ENCODE measurements around the gene C9orf152.
"Not testable (repeated sequence)": the region's sequence is repeated elsewhere in the genome, so short reads cannot be mapped to it uniquely, and the experiment has no call there.

C9orf152 gene

GRCh38 chr9:110214586-110215355 is 6.8 kb upstream of the C9orf152 start:
- Histone ChIP-seq H3K36me3 (ENCODE audit: control insufficient read depth, insufficient read depth, low read length) (no peaks in the 10 kb centered on the region), H3K4me1 (ENCODE audit: control insufficient read depth, insufficient read depth, low read length) (no peaks in the 10 kb centered on the region), H3K27me3 (ENCODE audit: control insufficient read depth, insufficient read depth, low read length) (no peaks in the 10 kb centered on the region), H3K4me3 (ENCODE audit: low read length) (no peak overlapping the region), H3K27ac (ENCODE audit: low read length) (no peak overlapping the region), H3K9me3 (ENCODE audit: control insufficient read depth, insufficient read depth, low read length) (no peaks in the 10 kb centered on the region)
- no CpG with 5 or more reads among the region's 2 CpGs for WGBS (ENCODE audit: insufficient coverage, insufficient read length)
- DNase-seq (ENCODE audit: low read depth, low spot score): no peak

- no peaks in the 10 kb centered on the region for H3K27me3 ChIP-seq (ENCODE audit: control insufficient read depth, insufficient read depth, low read length)
- H3K27ac ChIP-seq (ENCODE audit: low read length): no peak overlapping the region
- no peaks in the 10 kb centered on the region for H3K4me1 ChIP-seq (ENCODE audit: control insufficient read depth, insufficient read depth, low read length)
- no CpG with 5 or more reads among the region's 6 CpGs for WGBS (ENCODE audit: insufficient coverage, insufficient read length)
- no peaks in the 10 kb centered on the region for H3K9me3 ChIP-seq (ENCODE audit: control insufficient read depth, insufficient read depth, low read length)
- H3K4me3 ChIP-seq (ENCODE audit: low read length): no peak overlapping the region
- no peaks in the 10 kb centered on the region for H3K36me3 ChIP-seq (ENCODE audit: control insufficient read depth, insufficient read depth, low read length)
- no peak for DNase-seq (ENCODE audit: low read depth, low spot score)
Measured at GRCh38 chr9:110214090-110214489, 6.1 kb upstream of the C9orf152 start.

GRCh38 chr9:110213413-110214044 is 5.6 kb upstream of the C9orf152 start:
- no CpG with 5 or more reads among the region's 10 CpGs for WGBS (ENCODE audit: insufficient coverage, insufficient read length)
- Histone ChIP-seq H3K4me3 (ENCODE audit: low read length) (no peak overlapping the region), H3K9me3 (ENCODE audit: control insufficient read depth, insufficient read depth, low read length) (no peaks in the 10 kb centered on the region), H3K27ac (ENCODE audit: low read length) (no peak overlapping the region), H3K36me3 (ENCODE audit: control insufficient read depth, insufficient read depth, low read length) (no peaks in the 10 kb centered on the region), H3K27me3 (ENCODE audit: control insufficient read depth, insufficient read depth, low read length) (no peaks in the 10 kb centered on the region), H3K4me1 (ENCODE audit: control insufficient read depth, insufficient read depth, low read length) (no peaks in the 10 kb centered on the region)
- no peak for DNase-seq (ENCODE audit: low read depth, low spot score)

- WGBS (ENCODE audit: insufficient coverage, insufficient read length): no CpG with 5 or more reads among the region's 6 CpGs
- Histone ChIP-seq H3K27ac (ENCODE audit: low read length) (no peak overlapping the region), H3K36me3 (ENCODE audit: control insufficient read depth, insufficient read depth, low read length) (no peaks in the 10 kb centered on the region), H3K9me3 (ENCODE audit: control insufficient read depth, insufficient read depth, low read length) (no peaks in the 10 kb centered on the region), H3K27me3 (ENCODE audit: control insufficient read depth, insufficient read depth, low read length) (no peaks in the 10 kb centered on the region), H3K4me1 (ENCODE audit: control insufficient read depth, insufficient read depth, low read length) (no peaks in the 10 kb centered on the region), H3K4me3 (ENCODE audit: low read length) (no peak overlapping the region)
- no peak for DNase-seq (ENCODE audit: low read depth, low spot score)
Measured at GRCh38 chr9:110207071-110207641, 803 bp downstream of the C9orf152 start.

GRCh38 chr9:110206389-110206788 is 1.6 kb downstream of the C9orf152 start:
- H3K27ac ChIP-seq (ENCODE audit: low read length): no peak overlapping the region
- H3K4me1 ChIP-seq (ENCODE audit: control insufficient read depth, insufficient read depth, low read length): no peaks in the 10 kb centered on the region
- H3K27me3 ChIP-seq (ENCODE audit: control insufficient read depth, insufficient read depth, low read length): no peaks in the 10 kb centered on the region
- no CpG with 5 or more reads among the region's 1 CpG for WGBS (ENCODE audit: insufficient coverage, insufficient read length)
- no peaks in the 10 kb centered on the region for H3K36me3 ChIP-seq (ENCODE audit: control insufficient read depth, insufficient read depth, low read length)
- DNase-seq (ENCODE audit: low read depth, low spot score): no peak
- H3K4me3 ChIP-seq (ENCODE audit: low read length): no peak overlapping the region
- H3K9me3 ChIP-seq (ENCODE audit: control insufficient read depth, insufficient read depth, low read length): no peaks in the 10 kb centered on the region

- no CpG with 5 or more reads among the region's 5 CpGs for WGBS (ENCODE audit: insufficient coverage, insufficient read length)
- H3K27me3 ChIP-seq (ENCODE audit: control insufficient read depth, insufficient read depth, low read length); H3K9me3 ChIP-seq (ENCODE audit: control insufficient read depth, insufficient read depth, low read length); H3K27ac ChIP-seq (ENCODE audit: low read length); H3K36me3 ChIP-seq (ENCODE audit: control insufficient read depth, insufficient read depth, low read length); H3K4me3 ChIP-seq (ENCODE audit: low read length); DNase-seq (ENCODE audit: low read depth, low spot score); H3K4me1 ChIP-seq (ENCODE audit: control insufficient read depth, insufficient read depth, low read length): not testable (repeated sequence)
Measured at GRCh38 chr9:110205612-110206011, 2.3 kb downstream of the C9orf152 start.

- H3K4me1 ChIP-seq (ENCODE audit: control insufficient read depth, insufficient read depth, low read length): no peaks in the 10 kb centered on the region
- H3K36me3 ChIP-seq (ENCODE audit: control insufficient read depth, insufficient read depth, low read length): no peaks in the 10 kb centered on the region
- no CpG with 5 or more reads among the region's 6 CpGs for WGBS (ENCODE audit: insufficient coverage, insufficient read length)
- DNase-seq (ENCODE audit: low read depth, low spot score): no peak
- no peaks in the 10 kb centered on the region for H3K27me3 ChIP-seq (ENCODE audit: control insufficient read depth, insufficient read depth, low read length)
- H3K27ac ChIP-seq (ENCODE audit: low read length): no peak overlapping the region
- no peaks in the 10 kb centered on the region for H3K9me3 ChIP-seq (ENCODE audit: control insufficient read depth, insufficient read depth, low read length)
- H3K4me3 ChIP-seq (ENCODE audit: low read length): no peak overlapping the region
Measured at GRCh38 chr9:110202232-110202631, 5.7 kb downstream of the C9orf152 start.

- no peak for DNase-seq (ENCODE audit: low read depth, low spot score)
- Histone ChIP-seq H3K36me3 (ENCODE audit: control insufficient read depth, insufficient read depth, low read length) (no peaks in the 10 kb centered on the region), H3K4me3 (ENCODE audit: low read length) (no peak overlapping the region), H3K27me3 (ENCODE audit: control insufficient read depth, insufficient read depth, low read length) (no peaks in the 10 kb centered on the region), H3K9me3 (ENCODE audit: control insufficient read depth, insufficient read depth, low read length) (no peaks in the 10 kb centered on the region), H3K4me1 (ENCODE audit: control insufficient read depth, insufficient read depth, low read length) (no peaks in the 10 kb centered on the region), H3K27ac (ENCODE audit: low read length) (no peak overlapping the region)
- WGBS (ENCODE audit: insufficient coverage, insufficient read length): no CpG with 5 or more reads among the region's 2 CpGs
Measured at GRCh38 chr9:110199643-110200042, 8.3 kb downstream of the C9orf152 start.

GRCh38 chr9:110198357-110198756 is 9.6 kb downstream of the C9orf152 start:
- no peaks in the 10 kb centered on the region for H3K9me3 ChIP-seq (ENCODE audit: control insufficient read depth, insufficient read depth, low read length)
- H3K27ac ChIP-seq (ENCODE audit: low read length): no peak overlapping the region
- H3K36me3 ChIP-seq (ENCODE audit: control insufficient read depth, insufficient read depth, low read length): no peaks in the 10 kb centered on the region
- no peaks in the 10 kb centered on the region for H3K4me1 ChIP-seq (ENCODE audit: control insufficient read depth, insufficient read depth, low read length)
- DNase-seq (ENCODE audit: low read depth, low spot score): no peak
- no peaks in the 10 kb centered on the region for H3K27me3 ChIP-seq (ENCODE audit: control insufficient read depth, insufficient read depth, low read length)
- H3K4me3 ChIP-seq (ENCODE audit: low read length): no peak overlapping the region
- no CpG with 5 or more reads among the region's 12 CpGs for WGBS (ENCODE audit: insufficient coverage, insufficient read length)

GRCh38 chr9:110197330-110198187 is 10.4 kb downstream of the C9orf152 start:
- Histone ChIP-seq H3K4me1 (ENCODE audit: control insufficient read depth, insufficient read depth, low read length) (no peaks in the 10 kb centered on the region), H3K9me3 (ENCODE audit: control insufficient read depth, insufficient read depth, low read length) (no peaks in the 10 kb centered on the region), H3K4me3 (ENCODE audit: low read length) (no peak overlapping the region), H3K36me3 (ENCODE audit: control insufficient read depth, insufficient read depth, low read length) (no peaks in the 10 kb centered on the region), H3K27ac (ENCODE audit: low read length) (no peak overlapping the region), H3K27me3 (ENCODE audit: control insufficient read depth, insufficient read depth, low read length) (no peaks in the 10 kb centered on the region)
- no CpG with 5 or more reads among the region's 11 CpGs for WGBS (ENCODE audit: insufficient coverage, insufficient read length)
- DNase-seq (ENCODE audit: low read depth, low spot score): no peak
